GM19099 (cell line): ENCODE results near the gene SMC6.

Source experiments
- POLR2A ChIP-seq: IDR thresholded peaks from 3 replicates; pipeline ENCODE4 v1.6.1; 2011; ENCODE audit warnings: low read depth; ENCODE audit not compliant: insufficient read length; ENCODE audit errors: extremely low read depth

Gene SMC6

GRCh38 chr2:17627434-17627833, 126.2 kb downstream of the SMC6 start:
- TF ChIP-seq POLR2A = no peak

DNA sequence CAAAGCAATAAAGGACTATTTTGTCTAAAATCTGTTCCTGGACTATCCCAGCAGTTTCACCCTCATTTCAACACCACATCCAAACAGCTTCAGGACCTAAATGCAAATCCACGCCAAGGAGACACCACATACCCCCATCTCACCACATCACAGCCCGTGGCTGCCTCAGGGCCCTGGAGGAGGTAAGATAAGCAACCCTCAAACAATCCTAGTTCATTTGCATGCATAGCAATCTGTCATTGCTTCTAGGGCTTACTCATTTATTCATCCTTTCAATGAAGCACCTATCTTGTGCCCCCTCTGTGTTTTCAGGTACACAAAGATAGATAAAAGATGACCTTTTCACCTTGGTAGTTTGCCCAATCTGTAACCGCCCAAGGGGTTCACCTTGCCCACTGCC, 126.6 kb downstream of the SMC6 start:
- TF ChIP-seq POLR2A = no peak

GRCh38 chr2:17625446-17625845, 128.2 kb downstream of the SMC6 start:
- TF ChIP-seq POLR2A = no peak

- TF ChIP-seq POLR2A = no peak
Observed at GRCh38 chr2:17621781-17622180, 131.8 kb downstream of the SMC6 start.

DNA sequence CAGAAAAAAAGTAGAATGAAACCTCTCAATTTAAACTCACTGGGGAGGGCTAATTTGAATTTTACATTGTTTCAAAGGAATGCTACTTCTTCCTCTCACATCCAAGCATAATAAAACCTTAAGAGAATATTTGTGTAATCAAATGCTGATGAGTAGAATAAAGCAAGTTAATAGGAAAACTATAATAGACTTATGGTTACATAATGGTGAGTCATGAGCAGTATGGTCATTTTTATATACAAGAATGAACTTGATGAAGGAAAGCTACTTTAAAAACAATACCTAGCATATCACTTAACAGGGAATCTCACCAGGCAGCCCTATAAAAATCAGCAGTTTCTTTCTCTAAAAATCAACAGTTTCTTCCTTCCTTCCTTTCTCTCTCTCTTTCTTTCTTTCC, 132.8 kb downstream of the SMC6 start:
- no peak for TF ChIP-seq POLR2A

DNA sequence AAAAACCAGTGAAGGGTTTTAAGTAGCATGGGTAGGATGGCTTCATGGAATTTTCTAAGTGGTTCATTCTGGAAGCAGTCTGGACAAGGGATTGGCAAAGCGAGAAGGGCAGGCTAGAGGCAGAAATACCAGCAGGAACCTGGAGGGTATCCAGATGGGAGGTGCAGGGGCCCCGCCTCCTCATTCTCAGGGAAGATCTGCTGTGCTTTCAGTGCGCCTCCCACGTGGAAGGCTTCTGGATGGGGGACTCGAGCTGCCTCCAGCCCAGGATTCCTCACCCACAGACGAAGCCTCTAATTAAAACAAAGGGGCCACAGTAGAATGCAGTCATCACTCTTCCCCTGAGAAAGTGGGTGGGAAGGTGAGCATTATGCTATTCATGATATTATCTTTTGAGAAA, 133.3 kb downstream of the SMC6 start:
- TF ChIP-seq POLR2A = no peak

GRCh38 chr2:17617955-17618354, 135.7 kb downstream of the SMC6 start:
- TF ChIP-seq POLR2A = no peak

DNA sequence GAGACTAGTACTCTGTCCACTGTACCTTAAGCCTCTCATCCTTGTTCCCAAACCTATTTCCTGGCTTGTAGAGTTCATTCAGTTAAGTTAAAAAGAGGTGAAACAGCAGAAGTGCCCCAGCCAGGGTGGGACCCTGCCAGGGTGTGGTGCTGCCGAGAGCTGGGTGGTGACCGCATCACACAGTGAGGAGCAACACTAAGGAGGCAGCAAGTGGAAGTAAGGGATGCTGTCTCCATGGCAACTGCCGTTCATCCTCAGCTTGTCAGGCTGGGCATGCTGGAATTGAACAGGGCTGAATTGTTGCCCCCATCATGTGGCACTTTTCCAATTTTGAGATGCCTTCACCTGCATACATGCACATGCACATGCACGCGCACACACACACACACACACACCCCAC, 136.1 kb downstream of the SMC6 start:
- TF ChIP-seq POLR2A = no peak

DNA sequence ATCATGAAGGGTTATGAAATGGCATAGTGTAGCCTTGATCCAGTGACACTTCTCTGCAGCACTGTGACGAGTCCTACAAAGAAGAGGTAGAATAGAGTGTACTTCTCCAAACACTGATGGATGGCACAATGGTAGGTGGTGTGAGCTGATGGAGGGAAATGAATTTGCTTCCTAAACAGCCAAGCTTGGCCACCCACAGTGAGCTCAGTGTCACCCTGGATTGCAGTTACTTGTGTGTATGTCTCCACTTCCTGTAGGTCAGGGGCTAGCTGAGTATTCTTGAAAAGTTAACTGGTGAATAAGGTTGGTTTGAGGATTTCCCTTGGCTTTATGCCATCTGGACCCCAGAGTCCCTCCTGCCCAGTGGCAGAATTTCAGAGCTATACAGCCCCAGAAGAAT, 137.2 kb downstream of the SMC6 start:
- TF ChIP-seq POLR2A = no peak

DNA sequence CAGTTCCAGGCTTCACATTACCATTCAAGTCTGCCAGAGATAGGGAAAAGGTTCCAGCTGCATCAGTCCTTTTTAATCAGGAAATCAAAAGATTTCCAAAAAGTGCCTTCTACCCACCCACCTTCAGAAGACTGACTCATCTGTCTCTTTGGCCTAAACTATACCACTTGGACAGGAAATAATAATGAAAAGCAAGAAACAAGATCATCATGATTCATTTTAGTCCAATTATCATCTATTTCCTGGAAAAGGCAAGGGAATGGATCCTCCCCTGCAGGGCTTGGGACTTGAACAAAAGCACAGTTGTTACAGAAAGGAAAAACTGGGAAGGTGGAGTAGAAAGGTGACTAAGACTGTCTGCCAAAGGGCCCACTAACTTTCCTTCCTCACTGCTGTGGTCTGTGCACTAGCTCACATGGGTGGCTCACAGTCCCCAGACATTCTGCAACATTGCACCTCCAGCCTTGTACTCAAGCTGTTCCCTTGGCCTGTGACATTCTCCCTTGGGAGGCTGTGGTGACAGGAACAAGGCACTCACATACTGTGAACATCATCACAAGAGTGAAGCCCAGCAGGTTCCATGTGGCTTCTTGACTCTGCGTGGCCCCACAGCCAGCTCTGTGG, 137.8 kb downstream of the SMC6 start:
- no peak for TF ChIP-seq POLR2A

DNA sequence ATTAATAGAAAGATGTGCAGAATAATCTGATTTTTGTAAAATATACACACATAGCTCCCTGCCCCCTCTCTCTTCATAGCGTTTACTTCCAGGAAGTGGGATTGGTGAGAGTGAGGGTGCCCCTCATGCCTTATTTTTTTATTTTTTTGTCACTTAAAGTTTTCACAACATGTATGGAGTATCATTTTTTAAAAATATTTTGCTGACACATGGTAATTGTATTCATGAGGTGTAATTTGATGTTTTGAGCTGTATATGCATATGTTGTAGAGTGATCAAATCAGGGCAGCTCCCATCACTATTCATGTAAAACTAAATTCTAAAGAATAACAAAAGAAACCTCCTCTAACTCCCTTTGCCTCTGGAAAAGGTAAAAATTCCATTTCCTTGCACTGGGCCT, 138.5 kb downstream of the SMC6 start:
- TF ChIP-seq POLR2A = no peak

- no peak for TF ChIP-seq POLR2A
Observed at GRCh38 chr2:17614174-17614930, 139.3 kb downstream of the SMC6 start.
